GM19395 (cell line): Measurements from ENCODE around the gene DGKG.

Source experiments
- ATAC-seq: cut with Tn5 transposase; IDR thresholded peaks from one replicate; pipeline ENCODE4 v1.9.1; 2021; ENCODE audit warnings: mild to moderate bottlenecking, moderate library complexity; ENCODE audit not compliant: unreplicated experiment

The DGKG gene

GRCh38 chr3:186151077-186151971, 210.7 kb downstream of the DGKG start:
- no peak for ATAC-seq

- ATAC-seq = no peak
Observed at GRCh38 chr3:186150041-186150830, 211.8 kb downstream of the DGKG start.

GRCh38 chr3:186149319-186149960, 212.6 kb downstream of the DGKG start:
- ATAC-seq = no peak

GRCh38 chr3:186144257-186144656, 217.8 kb downstream of the DGKG start:
- ATAC-seq = no peak

GRCh38 chr3:186143250-186143649, 218.8 kb downstream of the DGKG start:
- no peak for ATAC-seq

GRCh38 chr3:186142393-186142932, 219.6 kb downstream of the DGKG start:
- ATAC-seq = no peak

- no peak for ATAC-seq
Observed at GRCh38 chr3:186141790-186142189, 220.2 kb downstream of the DGKG start.

GRCh38 chr3:186138272-186138981, 223.6 kb downstream of the DGKG start:
- ATAC-seq = no peak

GRCh38 chr3:186137051-186137685, 224.9 kb downstream of the DGKG start:
- ATAC-seq = no peak

- no peak for ATAC-seq
Observed at GRCh38 chr3:186133980-186134379, 228.1 kb downstream of the DGKG start.

- no peak for ATAC-seq
Observed at GRCh38 chr3:186132487-186132886, 229.5 kb downstream of the DGKG start.

GRCh38 chr3:186129206-186129605, 232.8 kb downstream of the DGKG start:
- no peak for ATAC-seq

- ATAC-seq = no peak
Observed at GRCh38 chr3:186128158-186128557, 233.9 kb downstream of the DGKG start.

GRCh38 chr3:186127463-186127862, 234.6 kb downstream of the DGKG start:
- ATAC-seq = no peak

- ATAC-seq = no peak
Observed at GRCh38 chr3:186125118-186125517, 236.9 kb downstream of the DGKG start.

GRCh38 chr3:186124592-186124991, 237.4 kb downstream of the DGKG start:
- no peak for ATAC-seq

- ATAC-seq = no peak
Observed at GRCh38 chr3:186123012-186123411, 239.0 kb downstream of the DGKG start.

- ATAC-seq = no peak
Observed at GRCh38 chr3:186121968-186122367, 240.1 kb downstream of the DGKG start.

GRCh38 chr3:186121278-186121677, 240.8 kb downstream of the DGKG start:
- ATAC-seq = no peak

- ATAC-seq = no peak
Observed at GRCh38 chr3:186119499-186119898, 242.5 kb downstream of the DGKG start.
